Fibroblast of peridontal ligament (primary cell): Measurements from ENCODE around the gene MINK1.
"Not testable (repeated sequence)": the region's sequence is repeated elsewhere in the genome, so short reads cannot be mapped to it uniquely, and the experiment has no call there.

Experiments
- DNase-seq: peaks from one replicate; pipeline ENCODE4 v3.0.0-alpha.2; 2010; ENCODE audit errors: extremely low read depth

The MINK1 gene

GRCh38 chr17:4811471-4811870 lies 21.7 kb upstream of the MINK1 start:
- DNase-seq: no peak

- DNase-seq: no peak
Measured at GRCh38 chr17:4812690-4813089, 20.4 kb upstream of the MINK1 start.

- no peak for DNase-seq
Measured at GRCh38 chr17:4815043-4815675, 18.0 kb upstream of the MINK1 start.

GRCh38 chr17:4816826-4817225 lies 16.3 kb upstream of the MINK1 start:
- no peak for DNase-seq

- DNase-seq: no peak
Measured at GRCh38 chr17:4818276-4818675, 14.9 kb upstream of the MINK1 start.

- no peak for DNase-seq
Measured at GRCh38 chr17:4822835-4823234, 10.3 kb upstream of the MINK1 start.

- no peak for DNase-seq
Measured at GRCh38 chr17:4823373-4824089, 9.6 kb upstream of the MINK1 start.

- no peak for DNase-seq
Measured at GRCh38 chr17:4827399-4827798, 5.7 kb upstream of the MINK1 start.

GRCh38 chr17:4832829-4833177 lies 337 bp upstream of the MINK1 start:
- DNase-seq: not testable (repeated sequence)

GRCh38 chr17:4833941-4834680 lies 971 bp downstream of the MINK1 start:
- DNase-seq: peak; percentile 59

GRCh38 chr17:4834681-4835020 lies 1.5 kb downstream of the MINK1 start:
- no peak for DNase-seq

- no peak for DNase-seq
Measured at GRCh38 chr17:4836221-4836620, 3.1 kb downstream of the MINK1 start.

GRCh38 chr17:4837471-4838308 lies 4.5 kb downstream of the MINK1 start:
- no peak for DNase-seq

GRCh38 chr17:4838309-4838785 lies 5.2 kb downstream of the MINK1 start:
- no peak for DNase-seq

- no peak for DNase-seq
Measured at GRCh38 chr17:4839221-4839620, 6.1 kb downstream of the MINK1 start.

- DNase-seq: peak; percentile 48
Measured at GRCh38 chr17:4839965-4840892, 7.1 kb downstream of the MINK1 start.

- no peak for DNase-seq
Measured at GRCh38 chr17:4840893-4841242, 7.7 kb downstream of the MINK1 start.

- no peak for DNase-seq
Measured at GRCh38 chr17:4842376-4842775, 9.2 kb downstream of the MINK1 start.

GRCh38 chr17:4843321-4844000 lies 10.3 kb downstream of the MINK1 start:
- no peak for DNase-seq

GRCh38 chr17:4845118-4845517 lies 12.0 kb downstream of the MINK1 start:
- no peak for DNase-seq
